ENCODE results near the gene NEURL1.

The NEURL1 gene

DNA sequence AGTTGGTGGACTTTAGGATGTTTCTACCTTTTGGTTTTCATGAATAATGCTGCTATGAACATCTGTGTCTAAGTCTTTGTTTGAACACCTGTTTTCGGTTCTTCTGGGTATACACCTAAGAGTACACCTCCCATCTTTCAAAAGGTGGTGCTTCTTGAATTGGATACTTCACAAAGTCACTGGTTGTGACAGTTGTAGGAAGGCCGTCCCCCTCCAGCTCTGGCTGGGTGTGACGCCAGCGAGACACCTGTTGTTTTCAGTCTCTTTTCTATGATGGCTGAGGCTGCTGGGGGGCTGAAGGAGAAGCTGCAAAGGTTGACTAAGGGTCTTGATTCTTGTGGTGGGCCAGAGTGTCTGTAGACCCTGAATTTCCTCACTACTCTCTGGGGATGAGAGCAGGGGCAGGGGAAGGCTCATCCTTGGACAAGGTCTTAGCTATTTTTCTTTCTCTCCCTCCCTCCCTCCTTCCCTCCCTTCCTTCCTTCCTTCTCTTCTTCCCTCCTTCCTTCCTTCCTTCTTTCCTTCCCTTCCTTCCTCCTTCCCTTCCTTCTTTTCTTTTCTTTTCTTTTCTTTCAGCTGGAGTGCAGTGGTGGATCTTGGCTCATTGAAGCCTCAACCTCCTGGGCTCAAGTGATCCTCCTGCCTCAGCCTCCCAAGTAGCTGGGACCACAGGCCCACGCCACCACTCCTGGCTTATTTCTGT lies 5.6 kb downstream of the NEURL1 start:
- Histone ChIP-seq H2AFZ (ENCODE audit: low read depth, low read length, severe bottlenecking) (no peak overlapping the region), H3F3A (ENCODE audit: insufficient read depth) (no peaks in the 10 kb centered on the region), H3K4me2 (ENCODE audit: low read depth, low read length, poor library complexity, severe bottlenecking) (no peak overlapping the region), H3K9me3 (ENCODE audit: insufficient read depth, low read length) (no peaks in the 10 kb centered on the region), H3K4me3 (ENCODE audit: insufficient read depth, low read length, poor library complexity, severe bottlenecking) (no peak overlapping the region), H3K27ac (ENCODE audit: low read depth, low read length) (no peak overlapping the region), H3K9ac (ENCODE audit: low read length) (no peak overlapping the region), H3K9me2 (replicated peaks; ENCODE audit: insufficient read depth, low read length) (no peaks in the 10 kb centered on the region), H3K36me3 (ENCODE audit: low read length) (no peaks in the 10 kb centered on the region), H3K79me2 (ENCODE audit: insufficient read depth, low read length) (no peaks in the 10 kb centered on the region), H3K27me3 (ENCODE audit: low read length) (no peaks in the 10 kb centered on the region), H4K20me1 (ENCODE audit: low read depth, low read length) (no peaks in the 10 kb centered on the region)
- no peak for TF ChIP-seq EZH2phosphoT487 (conservative IDR thresholded peaks at IDR 0.05; ENCODE audit: low read length)

DNA sequence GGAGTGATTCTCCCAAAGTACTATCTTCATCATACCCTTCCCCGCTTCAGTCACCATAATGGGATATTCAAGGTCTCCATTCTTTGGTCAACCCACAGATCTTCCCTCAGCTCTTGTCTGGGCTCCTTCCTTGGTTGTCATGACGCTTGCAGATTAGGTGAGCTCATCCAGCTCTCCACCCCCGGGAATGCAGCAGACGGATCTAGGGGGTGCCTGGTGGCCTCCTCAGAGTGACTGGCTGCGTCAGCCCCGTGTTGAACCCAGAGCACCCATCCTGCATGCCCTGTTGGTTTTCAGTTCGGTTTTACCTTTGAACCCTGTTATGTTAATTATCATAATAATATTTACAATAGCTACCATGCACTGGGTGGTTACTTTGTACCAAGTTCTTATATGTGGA lies 6.4 kb downstream of the NEURL1 start:
- Histone ChIP-seq H3K27me3 (ENCODE audit: low read length) (no peaks in the 10 kb centered on the region), H4K20me1 (ENCODE audit: low read depth, low read length) (no peaks in the 10 kb centered on the region), H3K79me2 (ENCODE audit: insufficient read depth, low read length) (no peaks in the 10 kb centered on the region), H3K9me3 (ENCODE audit: insufficient read depth, low read length) (no peaks in the 10 kb centered on the region), H3K9me2 (replicated peaks; ENCODE audit: insufficient read depth, low read length) (no peaks in the 10 kb centered on the region), H3K27ac (ENCODE audit: low read depth, low read length) (no peak overlapping the region), H3K9ac (ENCODE audit: low read length) (no peak overlapping the region), H3K4me2 (ENCODE audit: low read depth, low read length, poor library complexity, severe bottlenecking) (no peak overlapping the region), H3F3A (ENCODE audit: insufficient read depth) (no peaks in the 10 kb centered on the region), H3K36me3 (ENCODE audit: low read length) (no peaks in the 10 kb centered on the region), H2AFZ (ENCODE audit: low read depth, low read length, severe bottlenecking) (no peak overlapping the region), H3K4me3 (ENCODE audit: insufficient read depth, low read length, poor library complexity, severe bottlenecking) (no peak overlapping the region)
- TF ChIP-seq, protein P1, sequence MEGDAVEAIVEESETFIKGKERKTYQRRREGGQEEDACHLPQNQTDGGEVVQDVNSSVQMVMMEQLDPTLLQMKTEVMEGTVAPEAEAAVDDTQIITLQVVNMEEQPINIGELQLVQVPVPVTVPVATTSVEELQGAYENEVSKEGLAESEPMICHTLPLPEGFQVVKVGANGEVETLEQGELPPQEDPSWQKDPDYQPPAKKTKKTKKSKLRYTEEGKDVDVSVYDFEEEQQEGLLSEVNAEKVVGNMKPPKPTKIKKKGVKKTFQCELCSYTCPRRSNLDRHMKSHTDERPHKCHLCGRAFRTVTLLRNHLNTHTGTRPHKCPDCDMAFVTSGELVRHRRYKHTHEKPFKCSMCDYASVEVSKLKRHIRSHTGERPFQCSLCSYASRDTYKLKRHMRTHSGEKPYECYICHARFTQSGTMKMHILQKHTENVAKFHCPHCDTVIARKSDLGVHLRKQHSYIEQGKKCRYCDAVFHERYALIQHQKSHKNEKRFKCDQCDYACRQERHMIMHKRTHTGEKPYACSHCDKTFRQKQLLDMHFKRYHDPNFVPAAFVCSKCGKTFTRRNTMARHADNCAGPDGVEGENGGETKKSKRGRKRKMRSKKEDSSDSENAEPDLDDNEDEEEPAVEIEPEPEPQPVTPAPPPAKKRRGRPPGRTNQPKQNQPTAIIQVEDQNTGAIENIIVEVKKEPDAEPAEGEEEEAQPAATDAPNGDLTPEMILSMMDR (IDR thresholded peaks at IDR 0.05; ENCODE audit: insufficient read depth, low read length, poor library complexity, severe bottlenecking), result no peak
- TF ChIP-seq EZH2phosphoT487 (conservative IDR thresholded peaks at IDR 0.05; ENCODE audit: low read length), result no peak

DNA sequence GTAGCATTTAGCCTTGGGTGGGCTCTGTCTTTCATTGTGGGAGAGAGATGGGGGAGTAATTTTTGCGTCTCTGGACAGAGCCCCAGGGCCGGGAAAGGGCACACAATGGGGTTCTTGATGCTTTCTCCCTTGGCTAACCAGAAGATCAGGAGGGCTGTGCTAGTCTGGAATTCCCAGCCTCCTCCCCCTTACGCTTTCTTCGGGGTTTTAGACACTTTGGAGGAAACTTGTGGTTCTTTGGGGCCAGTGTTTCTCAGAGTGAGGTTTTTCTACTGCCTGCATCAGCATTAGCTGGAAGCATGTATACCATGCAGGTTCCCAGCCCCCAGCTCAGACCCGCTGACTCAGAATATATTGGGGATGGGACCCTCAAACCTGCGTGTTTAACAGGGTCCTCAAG lies 7.0 kb downstream of the NEURL1 start:
- Histone ChIP-seq H3F3A (ENCODE audit: insufficient read depth) (no peaks in the 10 kb centered on the region), H3K27ac (ENCODE audit: low read depth, low read length) (no peak overlapping the region), H3K9ac (ENCODE audit: low read length) (no peak overlapping the region), H2AFZ (ENCODE audit: low read depth, low read length, severe bottlenecking) (no peak overlapping the region), H3K9me3 (ENCODE audit: insufficient read depth, low read length) (no peaks in the 10 kb centered on the region), H3K9me2 (replicated peaks; ENCODE audit: insufficient read depth, low read length) (no peaks in the 10 kb centered on the region), H3K79me2 (ENCODE audit: insufficient read depth, low read length) (no peaks in the 10 kb centered on the region), H3K36me3 (ENCODE audit: low read length) (no peaks in the 10 kb centered on the region), H4K20me1 (ENCODE audit: low read depth, low read length) (no peaks in the 10 kb centered on the region), H3K27me3 (ENCODE audit: low read length) (no peaks in the 10 kb centered on the region), H3K4me2 (ENCODE audit: low read depth, low read length, poor library complexity, severe bottlenecking) (no peak overlapping the region), H3K4me3 (ENCODE audit: insufficient read depth, low read length, poor library complexity, severe bottlenecking) (no peak overlapping the region)
- TF ChIP-seq EZH2phosphoT487 (conservative IDR thresholded peaks at IDR 0.05; ENCODE audit: low read length), result no peak
- TF ChIP-seq, protein P1 (IDR thresholded peaks at IDR 0.05; ENCODE audit: insufficient read depth, low read length, poor library complexity, severe bottlenecking), result no peak

DNA sequence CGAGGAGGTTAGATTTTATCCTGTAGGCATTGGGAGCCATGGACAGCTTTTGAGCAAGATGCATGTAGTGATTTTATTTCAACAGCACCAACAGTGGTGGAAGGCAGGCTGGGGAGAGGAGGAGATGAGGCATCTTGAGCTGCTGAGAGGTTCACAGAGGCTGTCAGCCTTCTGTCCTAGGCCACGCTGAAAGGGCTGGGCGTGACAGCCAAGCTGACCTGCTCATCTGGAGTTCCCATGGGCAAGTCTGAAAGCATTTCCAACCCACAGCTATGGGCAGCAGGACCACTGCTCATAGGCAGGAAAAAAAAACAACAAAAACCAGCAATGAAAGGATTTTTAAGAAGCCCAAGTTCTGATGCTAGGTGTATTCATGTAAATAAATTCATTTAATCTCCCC lies 7.7 kb downstream of the NEURL1 start:
- Histone ChIP-seq H3K79me2 (ENCODE audit: insufficient read depth, low read length) (no peaks in the 10 kb centered on the region), H3K4me2 (ENCODE audit: low read depth, low read length, poor library complexity, severe bottlenecking) (no peak overlapping the region), H3K4me3 (ENCODE audit: insufficient read depth, low read length, poor library complexity, severe bottlenecking) (no peak overlapping the region), H3K9ac (ENCODE audit: low read length) (no peak overlapping the region), H3K9me2 (replicated peaks; ENCODE audit: insufficient read depth, low read length) (no peaks in the 10 kb centered on the region), H3F3A (ENCODE audit: insufficient read depth) (no peaks in the 10 kb centered on the region), H3K36me3 (ENCODE audit: low read length) (no peaks in the 10 kb centered on the region), H2AFZ (ENCODE audit: low read depth, low read length, severe bottlenecking) (no peak overlapping the region), H4K20me1 (ENCODE audit: low read depth, low read length) (no peaks in the 10 kb centered on the region), H3K27me3 (ENCODE audit: low read length) (no peaks in the 10 kb centered on the region), H3K9me3 (ENCODE audit: insufficient read depth, low read length) (no peaks in the 10 kb centered on the region), H3K27ac (ENCODE audit: low read depth, low read length) (no peak overlapping the region)
- TF ChIP-seq EZH2phosphoT487 (conservative IDR thresholded peaks at IDR 0.05; ENCODE audit: low read length), result no peak
- TF ChIP-seq, protein P1 (IDR thresholded peaks at IDR 0.05; ENCODE audit: insufficient read depth, low read length, poor library complexity, severe bottlenecking), result no peak
